Breast epithelium (tissue), 3 donors: ENCODE results near the gene FAM20C.

Experiments used
- CTCF ChIP-seq, 3 donors: fragments of 450-650 bp; IDR thresholded peaks; one replicate each; pipeline ENCODE4 v1.5.1; 2016 to 2017; ENCODE audit warnings: antibody characterized with exemption in 3 of 3, mild to moderate bottlenecking in 3 of 3, moderate library complexity in 3 of 3
- POLR2A ChIP-seq: fragments of 450-650 bp; IDR thresholded peaks from one replicate; pipeline ENCODE4 v1.6.1; 2016; ENCODE audit warnings: antibody characterized with exemption, mild to moderate bottlenecking, moderate library complexity

GRCh38 chr7:192701-193480 is 520 bp downstream of the FAM20C start:
- TF ChIP-seq CTCF (IDR thresholded peaks at IDR 0.05) (no peak), POLR2A (no peak)
